WI38 (cell line): Measurements from ENCODE around the gene TOMM6.

Experiments used
- H3K4me3 ChIP-seq: 2 replicates; pipeline ENCODE4 v1.5.1; 2011; ENCODE audit warnings: low read depth, mild to moderate bottlenecking, control low read depth, low read length
- CTCF ChIP-seq: IDR thresholded peaks from 2 replicates; pipeline ENCODE4 v1.5.1; 2012; ENCODE audit warnings: low read depth, mild to moderate bottlenecking, control low read depth, low read length

Gene TOMM6

GRCh38 chr6:41767112-41767833 lies 20.2 kb upstream of the TOMM6 start:
- H3K4me3 ChIP-seq: no peak overlapping the region
- TF ChIP-seq CTCF: no peak

- TF ChIP-seq CTCF: no peak
- no peak overlapping the region for H3K4me3 ChIP-seq
These were observed 18.8 kb upstream of the TOMM6 start for GRCh38 chr6:41768545-41769308.

GRCh38 chr6:41769376-41769775 lies 18.1 kb upstream of the TOMM6 start:
- no peak overlapping the region for H3K4me3 ChIP-seq
- TF ChIP-seq CTCF: no peak

- no peak overlapping the region for H3K4me3 ChIP-seq
- no peak for TF ChIP-seq CTCF
These were observed 17.0 kb upstream of the TOMM6 start for GRCh38 chr6:41770381-41771057.

- H3K4me3 ChIP-seq: no peak overlapping the region
- no peak for TF ChIP-seq CTCF
These were observed 16.2 kb upstream of the TOMM6 start for GRCh38 chr6:41771058-41771983.

- no peak overlapping the region for H3K4me3 ChIP-seq
- no peak for TF ChIP-seq CTCF
These were observed 12.7 kb upstream of the TOMM6 start for GRCh38 chr6:41774841-41775240.
